ENCODE measurements around the gene BSCL2. TPM values are rescaled to one million over a fixed set of nuclear protein-coding genes. Genes with fewer than 3 reads are reported as not detected.

Gene BSCL2
- total and polyA plus RNA-seq, 4 donors, result 15.1 to 40.0 (median 28.7) TPM

DNA sequence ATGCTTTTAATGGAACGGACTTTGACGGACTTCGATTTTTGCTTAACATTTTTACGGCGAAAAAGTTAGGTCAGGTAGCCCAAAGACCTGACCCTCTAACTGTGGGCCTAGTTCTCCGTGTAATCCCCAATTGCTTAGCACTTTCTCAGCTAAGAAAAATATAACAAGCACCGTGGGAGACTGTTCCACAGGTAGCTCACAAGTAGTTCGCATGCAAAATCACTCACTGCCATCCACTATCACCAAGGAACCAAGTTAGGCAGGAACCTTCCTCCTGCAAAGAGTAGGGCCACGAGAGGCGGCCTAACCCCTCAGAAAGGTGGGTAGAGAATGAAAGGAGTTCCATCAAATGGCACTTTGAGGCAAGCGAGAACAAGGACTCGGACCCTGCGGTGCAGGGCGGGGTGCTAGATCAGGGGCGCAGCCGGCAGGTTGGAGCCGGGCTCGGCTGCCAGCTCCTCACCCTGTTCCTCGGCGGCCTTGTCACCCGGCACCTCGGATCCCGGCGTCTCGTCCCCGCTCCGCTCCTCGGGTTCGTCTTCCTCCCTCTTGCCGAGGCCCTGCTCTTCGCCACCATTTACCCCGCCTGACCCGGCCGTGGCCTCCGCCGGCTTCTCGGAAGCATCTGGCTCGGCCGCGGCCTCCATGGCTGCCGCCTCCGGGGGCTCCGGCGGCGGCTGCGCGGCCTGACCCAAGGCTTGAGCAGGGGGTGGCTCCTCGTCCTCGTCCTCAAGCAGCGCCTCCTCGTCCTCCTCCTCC, 19.1 kb upstream of the BSCL2 start:
- Histone ChIP-seq H3K4me3 (ENCODE audit: low read depth in 1 of 3, low read length in 3 of 3) (peak overlapping the region; percentile 78 to 96 (median 87)), H3K36me3 (ENCODE audit: control insufficient read depth in 4 of 4, insufficient read depth in 3 of 4, low read depth in 1 of 4, low read length in 3 of 4) (peaks cover 13 to 26% (median 24%) of the 10 kb centered on the region in 4 donors), H3K27me3 (ENCODE audit: control insufficient read depth in 4 of 4, insufficient read depth in 4 of 4, low read length in 3 of 4) (no peaks in the 10 kb centered on the region), H3K4me1 (ENCODE audit: control insufficient read depth in 4 of 4, insufficient read depth in 4 of 4, low read length in 3 of 4) (peaks cover 2 to 40% (median 25%) of the 10 kb centered on the region in 4 donors), H3K27ac (ENCODE audit: low read depth in 1 of 2, low read length in 2 of 2) (peak overlapping the region; percentile 97), H3K9me3 (ENCODE audit: control insufficient read depth in 4 of 4, low read length in 3 of 4) (no peaks in the 10 kb centered on the region), H3K9ac (ENCODE audit: low read depth in 1 of 2, low read length in 2 of 2) (peak overlapping the region; percentile 63 to 86)
- WGBS, result under 1% methylated on average over 51 of the region's 51 CpGs
- peak; percentile 52 for DNase-seq (ENCODE audit: low spot score)
- TF ChIP-seq, protein P1, sequence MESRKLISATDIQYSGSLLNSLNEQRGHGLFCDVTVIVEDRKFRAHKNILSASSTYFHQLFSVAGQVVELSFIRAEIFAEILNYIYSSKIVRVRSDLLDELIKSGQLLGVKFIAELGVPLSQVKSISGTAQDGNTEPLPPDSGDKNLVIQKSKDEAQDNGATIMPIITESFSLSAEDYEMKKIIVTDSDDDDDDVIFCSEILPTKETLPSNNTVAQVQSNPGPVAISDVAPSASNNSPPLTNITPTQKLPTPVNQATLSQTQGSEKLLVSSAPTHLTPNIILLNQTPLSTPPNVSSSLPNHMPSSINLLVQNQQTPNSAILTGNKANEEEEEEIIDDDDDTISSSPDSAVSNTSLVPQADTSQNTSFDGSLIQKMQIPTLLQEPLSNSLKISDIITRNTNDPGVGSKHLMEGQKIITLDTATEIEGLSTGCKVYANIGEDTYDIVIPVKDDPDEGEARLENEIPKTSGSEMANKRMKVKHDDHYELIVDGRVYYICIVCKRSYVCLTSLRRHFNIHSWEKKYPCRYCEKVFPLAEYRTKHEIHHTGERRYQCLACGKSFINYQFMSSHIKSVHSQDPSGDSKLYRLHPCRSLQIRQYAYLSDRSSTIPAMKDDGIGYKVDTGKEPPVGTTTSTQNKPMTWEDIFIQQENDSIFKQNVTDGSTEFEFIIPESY (IDR thresholded peaks at IDR 0.05), result no peak
- TF ChIP-seq GABPA (IDR thresholded peaks at IDR 0.05 in 1 of 2, conservative IDR thresholded peaks at IDR 0.05 in 1 of 2), result no peak
- TF ChIP-seq, protein P2, sequence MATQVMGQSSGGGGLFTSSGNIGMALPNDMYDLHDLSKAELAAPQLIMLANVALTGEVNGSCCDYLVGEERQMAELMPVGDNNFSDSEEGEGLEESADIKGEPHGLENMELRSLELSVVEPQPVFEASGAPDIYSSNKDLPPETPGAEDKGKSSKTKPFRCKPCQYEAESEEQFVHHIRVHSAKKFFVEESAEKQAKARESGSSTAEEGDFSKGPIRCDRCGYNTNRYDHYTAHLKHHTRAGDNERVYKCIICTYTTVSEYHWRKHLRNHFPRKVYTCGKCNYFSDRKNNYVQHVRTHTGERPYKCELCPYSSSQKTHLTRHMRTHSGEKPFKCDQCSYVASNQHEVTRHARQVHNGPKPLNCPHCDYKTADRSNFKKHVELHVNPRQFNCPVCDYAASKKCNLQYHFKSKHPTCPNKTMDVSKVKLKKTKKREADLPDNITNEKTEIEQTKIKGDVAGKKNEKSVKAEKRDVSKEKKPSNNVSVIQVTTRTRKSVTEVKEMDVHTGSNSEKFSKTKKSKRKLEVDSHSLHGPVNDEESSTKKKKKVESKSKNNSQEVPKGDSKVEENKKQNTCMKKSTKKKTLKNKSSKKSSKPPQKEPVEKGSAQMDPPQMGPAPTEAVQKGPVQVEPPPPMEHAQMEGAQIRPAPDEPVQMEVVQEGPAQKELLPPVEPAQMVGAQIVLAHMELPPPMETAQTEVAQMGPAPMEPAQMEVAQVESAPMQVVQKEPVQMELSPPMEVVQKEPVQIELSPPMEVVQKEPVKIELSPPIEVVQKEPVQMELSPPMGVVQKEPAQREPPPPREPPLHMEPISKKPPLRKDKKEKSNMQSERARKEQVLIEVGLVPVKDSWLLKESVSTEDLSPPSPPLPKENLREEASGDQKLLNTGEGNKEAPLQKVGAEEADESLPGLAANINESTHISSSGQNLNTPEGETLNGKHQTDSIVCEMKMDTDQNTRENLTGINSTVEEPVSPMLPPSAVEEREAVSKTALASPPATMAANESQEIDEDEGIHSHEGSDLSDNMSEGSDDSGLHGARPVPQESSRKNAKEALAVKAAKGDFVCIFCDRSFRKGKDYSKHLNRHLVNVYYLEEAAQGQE (IDR thresholded peaks at IDR 0.05), result no peak
- no peak for TF ChIP-seq FOXA2 (IDR thresholded peaks at IDR 0.05)
- no peak for TF ChIP-seq RAD21 (IDR thresholded peaks at IDR 0.05)
- TF ChIP-seq TAF1 (conservative IDR thresholded peaks at IDR 0.05), result no peak
- TF ChIP-seq, protein P3, sequence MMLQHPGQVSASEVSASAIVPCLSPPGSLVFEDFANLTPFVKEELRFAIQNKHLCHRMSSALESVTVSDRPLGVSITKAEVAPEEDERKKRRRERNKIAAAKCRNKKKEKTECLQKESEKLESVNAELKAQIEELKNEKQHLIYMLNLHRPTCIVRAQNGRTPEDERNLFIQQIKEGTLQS (IDR thresholded peaks at IDR 0.05), result no peak
- no peak for TF ChIP-seq FOXA1 (IDR thresholded peaks at IDR 0.05)
- TF ChIP-seq JUND (IDR thresholded peaks at IDR 0.05), result no peak
- TF ChIP-seq HNF4G (IDR thresholded peaks at IDR 0.05), result no peak
- TF ChIP-seq RXRA (IDR thresholded peaks at IDR 0.05), result no peak
- TF ChIP-seq, protein P4, sequence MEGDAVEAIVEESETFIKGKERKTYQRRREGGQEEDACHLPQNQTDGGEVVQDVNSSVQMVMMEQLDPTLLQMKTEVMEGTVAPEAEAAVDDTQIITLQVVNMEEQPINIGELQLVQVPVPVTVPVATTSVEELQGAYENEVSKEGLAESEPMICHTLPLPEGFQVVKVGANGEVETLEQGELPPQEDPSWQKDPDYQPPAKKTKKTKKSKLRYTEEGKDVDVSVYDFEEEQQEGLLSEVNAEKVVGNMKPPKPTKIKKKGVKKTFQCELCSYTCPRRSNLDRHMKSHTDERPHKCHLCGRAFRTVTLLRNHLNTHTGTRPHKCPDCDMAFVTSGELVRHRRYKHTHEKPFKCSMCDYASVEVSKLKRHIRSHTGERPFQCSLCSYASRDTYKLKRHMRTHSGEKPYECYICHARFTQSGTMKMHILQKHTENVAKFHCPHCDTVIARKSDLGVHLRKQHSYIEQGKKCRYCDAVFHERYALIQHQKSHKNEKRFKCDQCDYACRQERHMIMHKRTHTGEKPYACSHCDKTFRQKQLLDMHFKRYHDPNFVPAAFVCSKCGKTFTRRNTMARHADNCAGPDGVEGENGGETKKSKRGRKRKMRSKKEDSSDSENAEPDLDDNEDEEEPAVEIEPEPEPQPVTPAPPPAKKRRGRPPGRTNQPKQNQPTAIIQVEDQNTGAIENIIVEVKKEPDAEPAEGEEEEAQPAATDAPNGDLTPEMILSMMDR (IDR thresholded peaks at IDR 0.05; ENCODE audit: low read depth, low read length, missing input control), result no peak
- TF ChIP-seq, protein P5, sequence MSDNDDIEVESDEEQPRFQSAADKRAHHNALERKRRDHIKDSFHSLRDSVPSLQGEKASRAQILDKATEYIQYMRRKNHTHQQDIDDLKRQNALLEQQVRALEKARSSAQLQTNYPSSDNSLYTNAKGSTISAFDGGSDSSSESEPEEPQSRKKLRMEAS (IDR thresholded peaks at IDR 0.05), result no peak
- no peak for TF ChIP-seq NR2F2 (IDR thresholded peaks at IDR 0.05)
- TF ChIP-seq HNF4A (conservative IDR thresholded peaks at IDR 0.05), result no peak
- no peak for TF ChIP-seq YY1 (IDR thresholded peaks at IDR 0.05)
- TF ChIP-seq EGR1 (IDR thresholded peaks at IDR 0.05; ENCODE audit: low read depth in 2 of 2), result no peak
- no peak for TF ChIP-seq SP1 (IDR thresholded peaks at IDR 0.05)

Measured in liver (tissue), 9 donors.